Motor neuron (in vitro differentiated cells): Measurements from ENCODE around the gene CD300H. TPM values are rescaled to one million over a fixed set of nuclear protein-coding genes. Genes with fewer than 3 reads are reported as not detected.

Experiments used
- ATAC-seq, 8 experiments: fragments of 200-7000 bp; cut with Tn5 transposase; replicated peaks in 6 of 8; 2 replicates each; pipeline ENCODE4 v1.8.0; 2021; ENCODE audit warnings: mild to moderate bottlenecking in 8 of 8, moderate library complexity in 8 of 8
- H3K27ac ChIP-seq, 2 donors: fragments of 250-450 bp; sonication (Bioruptor Pico); 2 replicates each; pipeline ENCODE4 v1.9.0; 2021; ENCODE audit warnings: antibody characterized with exemption in 2 of 2, mild to moderate bottlenecking in 2 of 2, moderate library complexity in 1 of 2
- H3K4me1 ChIP-seq, 2 donors: fragments of 250-450 bp; sonication (Bioruptor Pico); replicated peaks in 1 of 2; 2 replicates each; pipeline ENCODE4 v1.6.1; 2021; ENCODE audit warnings: antibody characterized with exemption in 2 of 2, mild to moderate bottlenecking in 2 of 2, moderate library complexity in 1 of 2
- H3K4me3 ChIP-seq, 5 donors: fragments of 250-450 bp; sonication (Bioruptor Pico); 2 replicates each; pipeline ENCODE4 v1.9.0; 2021; ENCODE audit warnings: antibody characterized with exemption in 5 of 5, mild to moderate bottlenecking in 5 of 5, moderate library complexity in 4 of 5
- WGBS, 10 experiments: fragments of 450-650 bp; shearing (Covaris generic); methylation state at CpG; one replicate each; pipeline ENCODE4 v1.0.0; 2022; 5-methylcytosine and 5-hydroxymethylcytosine counted together
- in situ Hi-C, 9 experiments: fragments of 400-800 bp; cut with MboI; loops; one replicate each; pipeline ENCODE4 v1.15.0; 2021; ENCODE audit warnings: low sequenced_read_pairs in 9 of 9, low pct_unique_long_range_greater_than_20kb in 2 of 9; ENCODE audit not compliant: unreplicated experiment in 9 of 9
- total RNA-seq, 8 experiments: library from RNA; unstranded; fragments of 300-600 nt; gene quantifications; 2 replicates each; pipeline versions ENCODE4 v1.2.3 to v1.2.4, GENCODE V29; 2022

Gene CD300H
- total RNA-seq, result not detected

- peaks cover 0 to 4% of the 10 kb centered on the region in 2 donors for H3K4me1 ChIP-seq
- in situ Hi-C loops, result no loop called here
- no peak for ATAC-seq
- 14 to 100% (median 82%) methylated on average over 1 to 2 of the region's 2 CpGs; no CpG with 5 or more reads in 6 of the 10 experiments for WGBS, 10 experiments
- no peak within 1 kb of the TSS for H3K4me3 ChIP-seq
- no peak within 1 kb of the TSS for H3K27ac ChIP-seq
Measured at GRCh38 chr17:74567397-74567796, at the start of gene CD300H. TSS of gene CD300H (minus strand) at chr17:74567509.

- Histone ChIP-seq H3K27ac (no peak overlapping the region), H3K4me3 (no peak overlapping the region), H3K4me1 (no peaks in the 10 kb centered on the region)
- no peak for ATAC-seq
- 7 to 100% (median 88%) methylated on average over 1 to 3 of the region's 7 CpGs; no CpG with 5 or more reads in 6 of the 10 experiments for WGBS, 10 experiments
- in situ Hi-C loops, result loop anchor here in 1 of 9 experiments (25.0 kb wide), 1 partner anchor 96 kb away; the partner anchor contains the start of gene CD300LF
Measured at GRCh38 chr17:74616696-74617095, 49.4 kb upstream of the CD300H start.

GRCh38 chr17:74612046-74612445, 44.7 kb upstream of the CD300H start:
- WGBS, 10 experiments, result 18% methylated on average over 4 of the region's 6 CpGs; no CpG with 5 or more reads in 9 of the 10 experiments
- no peak overlapping the region for H3K4me3 ChIP-seq
- ATAC-seq, result no peak
- in situ Hi-C loops, result loop anchor here in 1 of 9 experiments (25.0 kb wide), 1 partner anchor 100 kb away; the partner anchor contains the start of gene CD300LF
- no peaks in the 10 kb centered on the region for H3K4me1 ChIP-seq
- H3K27ac ChIP-seq, result no peak overlapping the region

GRCh38 chr17:74610108-74610507, 42.8 kb upstream of the CD300H start:
- Histone ChIP-seq H3K27ac (no peak overlapping the region), H3K4me1 (peaks cover 0 to 4% of the 10 kb centered on the region in 2 donors), H3K4me3 (no peak overlapping the region)
- ATAC-seq, result no peak
- in situ Hi-C loops, result loop anchor here in 1 of 9 experiments (25.0 kb wide), 1 partner anchor 102 kb away; the partner anchor contains the start of gene CD300LF
- WGBS, 10 experiments, result 0 to 83% (median 18%) methylated on average over 1 to 2 of the region's 2 CpGs; no CpG with 5 or more reads in 3 of the 10 experiments

GRCh38 chr17:74608511-74608910, 41.2 kb upstream of the CD300H start:
- H3K4me3 ChIP-seq, result no peak overlapping the region
- peaks cover 0 to 4% of the 10 kb centered on the region in 2 donors for H3K4me1 ChIP-seq
- in situ Hi-C loops, result loop anchor here in 1 of 9 experiments (25.0 kb wide), 1 partner anchor 104 kb away; the partner anchor contains the start of gene CD300LF
- WGBS, 10 experiments, result 25 to 93% (median 75%) methylated on average over 1 to 3 of the region's 3 CpGs; no CpG with 5 or more reads in 3 of the 10 experiments
- H3K27ac ChIP-seq, result no peak overlapping the region
- peak in 1 of 8 experiments; percentile 25 for ATAC-seq

- ATAC-seq, result no peak
- no peak overlapping the region for H3K27ac ChIP-seq
- H3K4me3 ChIP-seq, result no peak overlapping the region
- in situ Hi-C loops, result loop anchor here in 1 of 9 experiments (25.0 kb wide), 1 partner anchor 105 kb away; the partner anchor contains the start of gene CD300LF
- 0 to 88% (median 55%) methylated on average over 1 of the region's 1 CpG; no CpG with 5 or more reads in 1 of the 10 experiments for WGBS, 10 experiments
- H3K4me1 ChIP-seq, result peaks cover 0 to 7% of the 10 kb centered on the region in 2 donors
Measured at GRCh38 chr17:74607221-74607620, 39.9 kb upstream of the CD300H start.

- Histone ChIP-seq H3K4me3 (no peak overlapping the region), H3K27ac (no peak overlapping the region), H3K4me1 (peaks cover 0 to 7% of the 10 kb centered on the region in 2 donors)
- in situ Hi-C loops, result loop anchor here in 1 of 9 experiments (25.0 kb wide), 1 partner anchor 106 kb away; the partner anchor contains the start of gene CD300LF
- 30 to 93% (median 81%) methylated on average over 2 to 7 of the region's 8 CpGs; no CpG with 5 or more reads in 5 of the 10 experiments for WGBS, 10 experiments
- ATAC-seq, result no peak
Measured at GRCh38 chr17:74606050-74606449, 38.7 kb upstream of the CD300H start.

- peaks cover 0 to 7% of the 10 kb centered on the region in 2 donors for H3K4me1 ChIP-seq
- in situ Hi-C loops, result loop anchor here in 1 of 9 experiments (25.0 kb wide), 1 partner anchor 107 kb away; the partner anchor contains the start of gene CD300LF
- peak in 7 of 8 experiments; percentile 53 to 82 (median 65) for ATAC-seq
- H3K4me3 ChIP-seq, result no peak overlapping the region
- 0 to 80% (median 60%) methylated on average over 1 to 7 of the region's 10 CpGs; no CpG with 5 or more reads in 3 of the 10 experiments for WGBS, 10 experiments
- H3K27ac ChIP-seq, result no peak overlapping the region
Measured at GRCh38 chr17:74605361-74605760, 38.1 kb upstream of the CD300H start.

- H3K4me3 ChIP-seq, result no peak overlapping the region
- ATAC-seq, result peak in 3 of 8 experiments; percentile 75 to 81 (median 77)
- in situ Hi-C loops, result loop anchor here in 1 of 9 experiments (25.0 kb wide), 1 partner anchor 108 kb away; the partner anchor contains the start of gene CD300LF
- no peak overlapping the region for H3K27ac ChIP-seq
- WGBS, 10 experiments, result 17 to 80% (median 76%) methylated on average over 1 to 3 of the region's 10 CpGs; no CpG with 5 or more reads in 5 of the 10 experiments
- peaks cover 0 to 7% of the 10 kb centered on the region in 2 donors for H3K4me1 ChIP-seq
Measured at GRCh38 chr17:74604761-74605160, 37.5 kb upstream of the CD300H start.

- ATAC-seq, result no peak
- peaks cover under 1 to 12% of the 10 kb centered on the region in 2 donors for H3K4me1 ChIP-seq
- 20 to 100% (median 80%) methylated on average over 1 to 2 of the region's 6 CpGs; no CpG with 5 or more reads in 5 of the 10 experiments for WGBS, 10 experiments
- H3K27ac ChIP-seq, result no peak overlapping the region
- no peak overlapping the region for H3K4me3 ChIP-seq
- in situ Hi-C loops, result loop anchor here in 1 of 9 experiments (25.0 kb wide), 1 partner anchor 108 kb away; the partner anchor contains the start of gene CD300LF
Measured at GRCh38 chr17:74604200-74604599, 36.9 kb upstream of the CD300H start.

- peaks cover 2 to 14% of the 10 kb centered on the region in 2 donors for H3K4me1 ChIP-seq
- H3K4me3 ChIP-seq, result no peak overlapping the region
- in situ Hi-C loops, result loop anchor here in 1 of 9 experiments (25.0 kb wide), 1 partner anchor 109 kb away; the partner anchor contains the start of gene CD300LF
- no peak overlapping the region for H3K27ac ChIP-seq
- 17 to 94% (median 56%) methylated on average over 1 to 4 of the region's 5 CpGs; no CpG with 5 or more reads in 1 of the 10 experiments for WGBS, 10 experiments
- ATAC-seq, result no peak
Measured at GRCh38 chr17:74603746-74604145, 36.4 kb upstream of the CD300H start.

GRCh38 chr17:74603037-74603635, 35.8 kb upstream of the CD300H start:
- Histone ChIP-seq H3K27ac (no peak overlapping the region), H3K4me3 (no peak overlapping the region), H3K4me1 (peaks cover 2 to 14% of the 10 kb centered on the region in 2 donors)
- no peak for ATAC-seq
- in situ Hi-C loops, result loop anchor here in 1 of 9 experiments (25.0 kb wide), 1 partner anchor 109 kb away; the partner anchor contains the start of gene CD300LF
- WGBS, 10 experiments, result 13 to 83% (median 60%) methylated on average over 1 to 4 of the region's 6 CpGs; no CpG with 5 or more reads in 3 of the 10 experiments
